Adrenal gland (tissue), 12 donors: ENCODE data around the gene SMAP2. TPM values are rescaled to one million over a fixed set of nuclear protein-coding genes. Genes with fewer than 3 reads are reported as not detected.

ENCODE experiments used
- DNase-seq, 7 donors: peaks; one replicate each; pipeline ENCODE4 v3.0.0-alpha.2; 2019 to 2020
- H3K27ac ChIP-seq, 5 donors: fragments of 200-600 bp; sonication (generic) in 4 of 5; 1 replicate in 3 of 5; 2 replicates in 2 of 5; pipeline versions ENCODE4 v1.5.1 to v1.8.0; 2016 to 2020; ENCODE audit warnings: mild to moderate bottlenecking in 1 of 5
- H3K27me3 ChIP-seq: fragments of 200-600 bp; 2 replicates; pipeline ENCODE4 v1.8.0; 2021
- H3K36me3 ChIP-seq, 2 donors: fragments of 200-600 bp; replicated peaks in 1 of 2; 1 replicate in 1 of 2; 2 replicates in 1 of 2; pipeline versions ENCODE4 v1.5.1 to v1.8.0; 2018 to 2022
- H3K4me1 ChIP-seq, 2 donors: fragments of 200-600 bp; replicated peaks in 1 of 2; 1 replicate in 1 of 2; 2 replicates in 1 of 2; pipeline versions ENCODE4 v1.5.1 to v1.8.0; 2018 to 2021
- H3K4me3 ChIP-seq, 4 donors: fragments of 200-600 bp; sonication (generic) in 3 of 4; one replicate each; pipeline ENCODE4 v1.5.1; 2016 to 2018
- H3K9me3 ChIP-seq, 3 donors: fragments of 200-600 bp; sonication (generic) in 1 of 3; replicated peaks in 1 of 3; 1 replicate in 2 of 3; 2 replicates in 1 of 3; pipeline versions ENCODE4 v1.5.1 to v1.8.0; 2016 to 2021
- POLR2A ChIP-seq, 2 donors: fragments of 450-650 bp; IDR thresholded peaks; one replicate each; pipeline ENCODE4 v1.6.1; 2017; ENCODE audit warnings: antibody characterized with exemption in 2 of 2, mild to moderate bottlenecking in 2 of 2, moderate library complexity in 1 of 2
- WGBS, 4 donors: extraction: QIAGEN DNeasy Blood & Tissue Kit in 2 of 4; methylation state at CpG; one replicate each; pipeline versions ENCODE4 v1.1.5 to v1.1.7; 2013 to 2017; 5-methylcytosine and 5-hydroxymethylcytosine counted together
- intact Hi-C, 2 donors: fragments of 100-400 bp; cut with DNase I; formaldehyde crosslinking; loops; one replicate each; pipeline versions ENCODE4 v1.14.1 to v1.15.0; 2022 to 2023
- polyA plus RNA-seq, 3 donors: library from polyadenylated mRNA; stranded (reverse); fragments of 200-250 nt in 2 of 3; fragments of 350-450 nt in 1 of 3; fragmentation: Illumina TruSeq in 1 of 3; extraction: RNeasy Lipid Tissue Mini Kit (QIAGEN cat#74804) in 1 of 3; gene quantifications; one replicate each; pipeline ENCODE4 v1.2.3, GENCODE V29; 2013 to 2014
- total RNA-seq, 9 donors: library from RNA; depleted of rRNA in 4 of 9; stranded (reverse); fragments of >200 nt in 4 of 9; fragments of 120-200 nt in 1 of 9; fragmentation: NEBNext Ultra II Directional in 1 of 9; extraction: Animal tissue kit (Norgen Biotek cat#: 25700) in 1 of 9; gene quantifications; one replicate each; pipeline versions ENCODE4 v1.1.0 to v1.2.4, GENCODE V29; 2013 to 2023
- TF ChIP-seq, protein P1 (sequence below), 6 experiments: fragments of 450-650 bp in 4 of 6; fragments of 200-600 bp in 2 of 6; sonication (generic) in 1 of 6; IDR thresholded peaks; 1 replicate in 5 of 6; 2 replicates in 1 of 6; pipeline versions ENCODE4 v1.5.1 to v1.8.0; 2016 to 2021; ENCODE audit warnings: antibody characterized with exemption in 6 of 6, mild to moderate bottlenecking in 2 of 6, moderate library complexity in 1 of 6
- donor health status: healthy with polysubstance abuse.
- donor health status: Bipolar disorder and iron deficiency.
- donor health status: DM: yes; HTN: yes; CAD: no.
- donor health status: DM: no; HTN: no; CAD: no.
- donor health status: DM: no; HTN: no; CAD: no.
- donor health status: DM: yes; HTN: yes; CAD: no.

Gene SMAP2
- total and polyA plus RNA-seq, 12 donors, result 15.0 to 55.9 (median 36.3) TPM

DNA sequence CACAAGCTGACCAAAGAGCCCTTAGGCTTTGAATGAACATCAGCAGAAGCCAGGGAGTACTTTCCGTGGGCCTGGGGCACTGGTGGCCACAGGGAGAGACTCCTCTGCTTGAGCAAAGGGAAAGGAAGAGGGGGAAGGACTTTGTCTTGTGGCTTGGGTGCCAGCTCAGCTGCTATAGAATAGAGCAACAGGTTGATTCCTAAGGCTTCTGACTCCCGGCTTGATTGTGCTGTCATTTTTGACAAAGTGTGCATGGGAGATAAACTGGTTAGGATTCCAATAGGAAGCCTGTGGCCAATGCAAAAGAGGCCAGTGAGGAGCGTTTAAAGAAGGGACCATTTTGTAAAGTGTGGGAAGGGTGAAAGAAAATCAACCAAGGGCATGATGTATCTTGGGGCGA is 11.9 kb upstream of the SMAP2 start:
- Histone ChIP-seq H3K27me3 (peaks cover 6% of the 10 kb centered on the region), H3K4me3 (no peak overlapping the region), H3K9me3 (peaks cover 0 to 5% (median 0%) of the 10 kb centered on the region in 3 donors), H3K4me1 (no peaks in the 10 kb centered on the region), H3K27ac (no peak overlapping the region), H3K36me3 (no peaks in the 10 kb centered on the region)
- WGBS, 4 donors, result 85 to 88% (median 86%) methylated on average over 4 of the region's 4 CpGs
- TF ChIP-seq POLR2A (IDR thresholded peaks at IDR 0.05), result no peak
- TF ChIP-seq, protein P1, sequence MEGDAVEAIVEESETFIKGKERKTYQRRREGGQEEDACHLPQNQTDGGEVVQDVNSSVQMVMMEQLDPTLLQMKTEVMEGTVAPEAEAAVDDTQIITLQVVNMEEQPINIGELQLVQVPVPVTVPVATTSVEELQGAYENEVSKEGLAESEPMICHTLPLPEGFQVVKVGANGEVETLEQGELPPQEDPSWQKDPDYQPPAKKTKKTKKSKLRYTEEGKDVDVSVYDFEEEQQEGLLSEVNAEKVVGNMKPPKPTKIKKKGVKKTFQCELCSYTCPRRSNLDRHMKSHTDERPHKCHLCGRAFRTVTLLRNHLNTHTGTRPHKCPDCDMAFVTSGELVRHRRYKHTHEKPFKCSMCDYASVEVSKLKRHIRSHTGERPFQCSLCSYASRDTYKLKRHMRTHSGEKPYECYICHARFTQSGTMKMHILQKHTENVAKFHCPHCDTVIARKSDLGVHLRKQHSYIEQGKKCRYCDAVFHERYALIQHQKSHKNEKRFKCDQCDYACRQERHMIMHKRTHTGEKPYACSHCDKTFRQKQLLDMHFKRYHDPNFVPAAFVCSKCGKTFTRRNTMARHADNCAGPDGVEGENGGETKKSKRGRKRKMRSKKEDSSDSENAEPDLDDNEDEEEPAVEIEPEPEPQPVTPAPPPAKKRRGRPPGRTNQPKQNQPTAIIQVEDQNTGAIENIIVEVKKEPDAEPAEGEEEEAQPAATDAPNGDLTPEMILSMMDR (IDR thresholded peaks at IDR 0.05), result no peak
- intact Hi-C loops, result no loop called here
- no peak for DNase-seq

GRCh38 chr1:40362199-40362598 is 11.3 kb upstream of the SMAP2 start:
- H3K27ac ChIP-seq, result no peak overlapping the region
- no peaks in the 10 kb centered on the region for H3K36me3 ChIP-seq
- TF ChIP-seq POLR2A (IDR thresholded peaks at IDR 0.05), result no peak
- TF ChIP-seq, protein P1 (IDR thresholded peaks at IDR 0.05), result no peak
- 78 to 92% (median 90%) methylated on average over 2 of the region's 2 CpGs for WGBS, 4 donors
- H3K4me1 ChIP-seq, result no peaks in the 10 kb centered on the region
- intact Hi-C loops, result no loop called here
- H3K9me3 ChIP-seq, result peaks cover 0 to 5% (median 0%) of the 10 kb centered on the region in 3 donors
- H3K27me3 ChIP-seq, result peaks cover 6% of the 10 kb centered on the region
- H3K4me3 ChIP-seq, result no peak overlapping the region
- no peak for DNase-seq

DNA sequence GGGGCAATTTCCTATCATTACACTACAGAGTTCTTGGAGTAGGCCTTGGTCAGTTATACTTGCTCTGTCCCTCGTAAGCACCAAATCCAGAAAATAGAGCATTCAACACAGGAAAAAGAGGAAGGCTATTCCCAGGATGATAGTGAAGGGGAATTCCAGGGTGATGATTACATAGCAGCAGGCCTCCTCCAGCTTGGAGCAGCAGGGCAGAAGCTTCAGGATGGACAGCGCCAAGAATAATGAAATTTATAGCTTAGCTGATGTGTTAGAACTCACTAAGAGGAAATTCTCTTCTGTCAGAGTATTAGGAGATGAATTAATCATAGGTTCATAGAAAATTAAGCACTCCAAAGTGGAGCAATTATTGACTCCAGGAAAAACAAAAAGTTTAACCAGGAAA is 10.8 kb upstream of the SMAP2 start:
- H3K27me3 ChIP-seq, result peaks cover 6% of the 10 kb centered on the region
- no peaks in the 10 kb centered on the region for H3K36me3 ChIP-seq
- intact Hi-C loops, result no loop called here
- 41 to 57% (median 51%) methylated on average over 2 of the region's 2 CpGs for WGBS, 4 donors
- H3K4me3 ChIP-seq, result no peak overlapping the region
- no peak for DNase-seq
- H3K4me1 ChIP-seq, result no peaks in the 10 kb centered on the region
- no peak for TF ChIP-seq POLR2A (IDR thresholded peaks at IDR 0.05)
- TF ChIP-seq, protein P1 (IDR thresholded peaks at IDR 0.05), result no peak
- H3K27ac ChIP-seq, result no peak overlapping the region
- peaks cover 0 to 3% (median 0%) of the 10 kb centered on the region in 3 donors for H3K9me3 ChIP-seq

DNA sequence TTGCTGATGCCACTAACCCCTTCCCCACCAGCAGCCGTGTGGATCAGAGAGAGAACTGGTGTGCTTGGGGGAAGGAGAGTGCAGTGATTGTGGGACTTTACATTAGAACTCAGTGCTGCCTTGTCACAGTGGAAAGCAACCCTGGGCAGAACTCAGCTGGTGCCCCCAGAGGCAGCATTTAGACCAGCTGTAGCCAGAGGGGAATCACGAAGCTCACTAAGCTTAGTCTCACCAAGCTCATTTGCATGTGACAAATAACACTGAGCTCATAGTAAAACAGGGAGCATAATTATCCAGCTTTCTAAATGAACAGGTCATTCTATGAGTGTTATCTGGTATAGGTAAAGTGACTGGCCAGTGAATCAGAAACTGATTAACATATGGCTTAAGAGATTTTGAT is 9.8 kb upstream of the SMAP2 start:
- DNase-seq, result no peak
- Histone ChIP-seq H3K36me3 (no peaks in the 10 kb centered on the region), H3K4me1 (no peaks in the 10 kb centered on the region), H3K9me3 (no peaks in the 10 kb centered on the region), H3K4me3 (no peak overlapping the region), H3K27ac (no peak overlapping the region), H3K27me3 (peaks cover 6% of the 10 kb centered on the region)
- TF ChIP-seq, protein P1 (IDR thresholded peaks at IDR 0.05), result no peak
- TF ChIP-seq POLR2A (IDR thresholded peaks at IDR 0.05), result no peak
- intact Hi-C loops, result no loop called here
- WGBS, 4 donors, result 37 to 60% (median 45%) methylated on average over 2 of the region's 2 CpGs
